ENCODE measurements around the gene BTBD17. TPM values are rescaled to one million over a fixed set of nuclear protein-coding genes. Genes with fewer than 3 reads are reported as not detected.
A peak's percentile ranks its signal among the peaks of the same experiment; 100 is the strongest.

BTBD17 gene
- total and polyA plus RNA-seq, 5 experiments from 2014 or later, result not detected

DNA sequence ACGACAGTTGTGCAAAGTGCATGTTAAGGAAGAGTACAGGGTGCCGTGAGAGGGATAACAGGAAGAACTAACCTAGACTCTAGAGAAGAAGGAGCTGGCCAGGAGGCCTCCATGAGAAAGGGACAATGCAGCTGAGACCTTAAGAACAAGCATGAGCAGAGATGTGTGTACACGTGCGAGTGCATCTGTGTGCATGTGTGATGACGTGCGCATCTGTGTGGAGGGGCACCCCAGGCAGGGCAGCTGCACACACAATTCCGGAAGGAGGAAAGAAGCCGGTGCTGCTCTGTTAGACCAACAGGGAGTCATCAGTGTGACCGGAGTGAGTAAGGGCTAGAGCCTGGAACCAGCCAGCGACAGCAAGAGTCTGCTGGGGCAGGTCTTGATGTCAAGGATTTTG is 43.3 kb downstream of the BTBD17 start:
- POLR2A ChIA-PET, result no interaction called here
- no peaks in the 10 kb centered on the region for H3K4me1 Mint-ChIP-seq

DNA sequence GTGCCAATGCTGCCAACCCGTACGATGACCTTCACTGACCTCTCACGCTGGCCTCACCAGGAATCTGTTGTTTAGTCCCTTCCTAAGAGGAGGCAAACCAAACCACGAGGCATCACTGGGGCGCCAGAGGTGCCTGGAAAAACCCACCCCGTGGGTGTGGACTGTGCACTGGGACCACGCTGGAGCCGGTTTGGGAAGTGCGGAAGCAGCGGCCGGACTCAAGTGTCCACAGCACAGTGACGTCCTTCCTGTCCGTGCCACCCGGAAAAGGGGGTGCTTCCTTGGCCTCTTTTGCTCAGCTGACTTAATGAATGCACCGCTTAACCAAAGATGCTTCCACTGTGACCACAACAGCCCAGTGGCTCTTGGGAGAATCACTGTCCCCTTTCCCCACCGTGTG is 44.6 kb downstream of the BTBD17 start:
- DNase-seq (no peak), ATAC-seq (no peak)
- POLR2A ChIA-PET, result no interaction called here
- no peak overlapping the region for H3K27ac Mint-ChIP-seq
- H3K36me3 Mint-ChIP-seq, result peaks cover 0 to 4% (median 0%) of the 10 kb centered on the region in 3 donors
- H3K9me3 Mint-ChIP-seq, result peaks cover 0 to 16% (median 0%) of the 10 kb centered on the region in 9 donors
- peaks cover 0 to 14% (median 4%) of the 10 kb centered on the region in 5 donors for H3K27me3 Mint-ChIP-seq
- no peak overlapping the region for H3K4me3 Mint-ChIP-seq
- no peaks in the 10 kb centered on the region for H3K4me1 Mint-ChIP-seq

More for the DNA sequence above, 43.3 kb downstream of the BTBD17 start:
- peak overlapping the region in 1 of 10 donors; percentile 37 for H3K27ac Mint-ChIP-seq
- DNase-seq (no peak), ATAC-seq (no peak)
- peaks cover 0 to 4% (median 0%) of the 10 kb centered on the region in 9 donors for H3K9me3 Mint-ChIP-seq
- no peak overlapping the region for H3K4me3 Mint-ChIP-seq
- peaks cover 3 to 21% (median 8%) of the 10 kb centered on the region in 5 donors for H3K27me3 Mint-ChIP-seq
- no peaks in the 10 kb centered on the region for H3K36me3 Mint-ChIP-seq

DNA sequence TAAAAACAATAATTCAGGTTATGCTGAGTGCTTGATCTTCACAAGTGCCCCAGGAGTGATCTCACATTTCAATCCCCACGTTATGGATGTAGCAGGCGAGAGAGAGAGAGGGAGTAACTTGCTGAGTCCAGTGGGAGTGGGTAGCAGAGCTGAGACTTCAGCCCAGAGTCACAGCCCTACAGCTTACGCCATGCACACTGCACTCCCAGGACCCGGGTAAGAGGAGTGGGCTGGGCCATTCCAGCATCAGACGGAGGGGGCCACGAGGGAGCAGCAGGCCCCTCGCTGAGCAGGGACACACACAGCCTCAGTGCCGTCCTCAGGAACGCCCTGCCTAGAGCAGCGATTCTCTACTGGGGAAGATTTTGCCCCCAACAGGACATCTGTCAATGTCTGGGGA is 45.4 kb downstream of the BTBD17 start:
- POLR2A ChIA-PET, result no interaction called here
- H3K36me3 Mint-ChIP-seq, result peaks cover 0 to 7% (median 0%) of the 10 kb centered on the region in 3 donors
- no peak overlapping the region for H3K4me3 Mint-ChIP-seq
- no peak for ATAC-seq
- no peaks in the 10 kb centered on the region for H3K4me1 Mint-ChIP-seq
- no peak overlapping the region for H3K27ac Mint-ChIP-seq
- H3K9me3 Mint-ChIP-seq, result peaks cover 0 to 16% (median 0%) of the 10 kb centered on the region in 9 donors
- peaks cover 0 to 12% (median 0%) of the 10 kb centered on the region in 5 donors for H3K27me3 Mint-ChIP-seq
- DNase-seq, result no peak

DNA sequence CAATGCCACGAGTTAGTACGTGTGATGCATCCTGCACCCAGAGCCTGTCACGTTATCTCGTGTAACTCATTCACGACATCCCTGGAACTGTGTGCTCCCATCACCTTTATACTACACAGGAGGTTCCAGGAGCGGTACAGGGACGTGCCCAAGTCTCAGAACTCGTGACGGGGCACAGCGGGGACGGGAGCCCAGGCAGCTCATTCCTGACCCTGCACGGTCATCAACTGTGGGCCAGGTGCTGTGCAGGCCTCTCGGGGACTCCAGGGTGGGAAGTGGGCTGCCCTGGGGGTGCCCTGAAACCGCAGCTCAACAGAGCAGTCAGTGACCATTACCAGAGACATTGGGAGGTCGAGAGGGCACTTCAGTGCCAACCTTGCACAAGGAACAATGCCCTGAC is 46.8 kb downstream of the BTBD17 start:
- ATAC-seq, result no peak
- Mint-ChIP-seq H3K36me3 (peaks cover 0 to 7% (median 0%) of the 10 kb centered on the region in 3 donors), H3K4me3 (no peak overlapping the region), H3K27me3 (peaks cover 0 to 12% (median 0%) of the 10 kb centered on the region in 5 donors), H3K4me1 (no peaks in the 10 kb centered on the region), H3K9me3 (peaks cover 0 to 16% (median 0%) of the 10 kb centered on the region in 9 donors), H3K27ac (no peak overlapping the region)
- DNase-seq, result no peak
- POLR2A ChIA-PET, result no interaction called here

DNA sequence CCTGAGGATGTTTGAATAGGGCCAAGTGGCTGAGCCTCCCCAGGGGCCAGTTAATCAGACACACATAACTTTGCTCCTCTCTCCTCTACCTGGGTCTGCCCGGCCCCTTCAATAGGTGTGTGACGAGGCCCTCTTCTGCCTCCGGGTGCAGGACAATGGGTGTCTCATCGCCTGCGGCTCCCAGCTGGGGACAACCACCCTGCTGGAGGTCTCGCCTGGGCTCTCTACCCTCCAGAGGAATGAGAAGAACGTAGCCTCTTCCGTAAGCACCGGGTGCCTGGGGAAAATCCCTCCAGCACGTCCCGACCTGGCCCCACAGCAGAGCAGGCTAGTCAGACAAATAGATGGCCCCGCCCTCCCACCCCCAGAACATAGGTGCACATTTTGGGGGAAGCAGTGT is 51.8 kb downstream of the BTBD17 start:
- Mint-ChIP-seq H3K36me3 (peaks cover 0 to 7% (median 0%) of the 10 kb centered on the region in 3 donors), H3K4me1 (peaks cover 0 to 8% (median 5%) of the 10 kb centered on the region in 4 donors), H3K9me3 (peaks cover 0 to 16% (median 0%) of the 10 kb centered on the region in 9 donors), H3K4me3 (no peak overlapping the region), H3K27me3 (peaks cover 0 to 7% (median 4%) of the 10 kb centered on the region in 5 donors), H3K27ac (peak overlapping the region in 1 of 10 donors; percentile 24)
- ATAC-seq, result no peak
- DNase-seq, result no peak
- POLR2A ChIA-PET, result no interaction called here

DNA sequence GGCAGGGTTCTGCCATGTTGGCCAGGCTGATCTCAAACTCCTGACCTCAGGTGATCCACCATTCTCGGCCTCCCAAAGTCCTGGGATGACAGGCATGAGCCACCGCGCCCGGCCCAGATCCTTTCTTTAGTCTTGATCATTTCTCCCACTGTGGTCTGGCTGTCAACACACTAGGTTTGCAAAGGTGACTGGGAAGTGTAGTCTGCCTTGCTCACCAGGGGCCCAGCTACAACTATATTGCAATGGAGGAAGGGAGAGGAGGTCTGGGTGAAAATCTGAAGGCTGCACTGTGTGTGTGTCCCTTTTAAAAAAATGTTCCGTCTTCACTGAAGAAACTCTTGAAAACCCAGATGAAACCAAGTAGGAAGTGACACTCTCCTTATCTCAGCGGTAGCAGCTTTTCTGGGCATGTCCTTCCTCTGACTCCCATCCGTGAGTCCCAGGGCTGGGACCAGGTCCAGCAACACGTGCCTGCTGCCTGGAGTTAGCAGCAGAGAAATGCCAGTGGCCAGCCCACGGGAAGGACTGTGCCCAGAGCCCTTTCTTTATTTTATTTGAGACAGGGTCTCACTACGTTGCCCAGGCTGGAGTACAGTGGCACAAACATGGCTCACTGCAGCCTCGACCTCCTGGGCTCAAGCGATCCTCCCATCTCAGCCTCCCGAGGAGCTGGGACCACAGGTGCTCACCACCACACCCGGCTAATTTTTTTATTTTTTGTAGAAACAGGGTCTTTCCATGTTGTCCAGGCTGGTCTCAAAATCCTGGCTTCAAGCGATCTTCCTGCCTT is 53.5 kb downstream of the BTBD17 start:
- POLR2A ChIA-PET, result no interaction called here
- Mint-ChIP-seq H3K36me3 (peaks cover 0 to 7% (median 0%) of the 10 kb centered on the region in 3 donors), H3K27me3 (peaks cover 0 to 7% (median 4%) of the 10 kb centered on the region in 5 donors), H3K4me1 (peaks cover 0 to 8% (median 5%) of the 10 kb centered on the region in 4 donors), H3K9me3 (peaks cover 0 to 10% (median 0%) of the 10 kb centered on the region in 9 donors), H3K4me3 (no peak overlapping the region), H3K27ac (peak overlapping the region in 1 of 10 donors; percentile 62)
- DNase-seq, result no peak
- no peak for ATAC-seq

Other genes with a start within 250 kb of the BTBD17 start
- 1,000 to 10,000 TPM; 2,061 to 2,154 TPM for gene RPL38, start 158.2 kb downstream of the BTBD17 start, total RNA-seq
- 1,000 to 10,000 TPM; 2,282 to 2,688 (median 2,624) TPM for gene RPL38, start 158.2 kb downstream of the BTBD17 start, polyA plus RNA-seq
- 1 to 10 TPM; 7.5 to 9.6 TPM for gene TTYH2, start 148.3 kb downstream of the BTBD17 start, total RNA-seq
- gene TTYH2, start 148.3 kb downstream of the BTBD17 start, polyA plus RNA-seq, result 1 to 10 TPM in 2 of 3 donors, under 1 TPM in 1; 0.57 to 2.2 (median 1.8) TPM
- under 1 TPM; 0.38 to 0.42 TPM for gene DNAI2, start 87.6 kb downstream of the BTBD17 start, total RNA-seq
- gene DNAI2, start 87.6 kb downstream of the BTBD17 start, polyA plus RNA-seq, result under 1 TPM; 0.09 to 0.28 (median 0.11) TPM
- not detected for gene KIF19, start 35.6 kb downstream of the BTBD17 start, total RNA-seq
- 1 to 10 TPM in 1 of 3 donors, not detected in 2; 1.1 TPM for gene KIF19, start 35.6 kb downstream of the BTBD17 start, polyA plus RNA-seq
- gene GPR142, start 5.6 kb upstream of the BTBD17 start, total RNA-seq, result not detected
- under 1 TPM in 1 of 3 donors, not detected in 2; 0.10 TPM for gene GPR142, start 5.6 kb upstream of the BTBD17 start, polyA plus RNA-seq
- gene GPRC5C, start 70.2 kb upstream of the BTBD17 start, total RNA-seq, result not detected
- under 1 TPM in 1 of 3 donors, not detected in 2; 0.09 TPM for gene GPRC5C, start 70.2 kb upstream of the BTBD17 start, polyA plus RNA-seq
- gene CD300A, start 104.8 kb upstream of the BTBD17 start, total RNA-seq, result 1 to 10 TPM; 5.9 to 6.3 TPM
- gene CD300A, start 104.8 kb upstream of the BTBD17 start, polyA plus RNA-seq, result 10 to 100 TPM; 10.0 to 37.6 (median 14.1) TPM
- not detected for gene CD300LB, start 169.6 kb upstream of the BTBD17 start, total RNA-seq
- under 1 TPM in 1 of 3 donors, not detected in 2; 0.22 TPM for gene CD300LB, start 169.6 kb upstream of the BTBD17 start, polyA plus RNA-seq
- gene CD300C, start 184.2 kb upstream of the BTBD17 start, total RNA-seq, result not detected
- gene CD300C, start 184.2 kb upstream of the BTBD17 start, polyA plus RNA-seq, result under 1 TPM in 1 of 3 donors, not detected in 2; 0.11 TPM
- not detected for gene CD300H, start 205.6 kb upstream of the BTBD17 start, total RNA-seq
- gene CD300H, start 205.6 kb upstream of the BTBD17 start, polyA plus RNA-seq, result not detected
- gene CD300LD, start 230.4 kb upstream of the BTBD17 start, total RNA-seq, result not detected
- gene CD300LD, start 230.4 kb upstream of the BTBD17 start, polyA plus RNA-seq, result not detected

Measured in naive thymus-derived CD8-positive, alpha-beta T cell (primary cell).